Activated naive CD8-positive, alpha-beta T cell treated with anti-CD3 and anti-CD28 coated beads for 36 hours (primary cell): ENCODE data around the gene MADD. TPM values are rescaled to one million over a fixed set of nuclear protein-coding genes. Genes with fewer than 3 reads are reported as not detected.
A peak's percentile ranks its signal among the peaks of the same experiment; 100 is the strongest.

Experiments
- DNase-seq: peaks from one replicate; pipeline ENCODE4 v3.0.0; 2021
- H3K27ac Mint-ChIP-seq: one replicate; pipeline ENCODE4 v1.8.0; 2022; ENCODE audit warnings: mild to moderate bottlenecking, moderate library complexity, mixed read lengths
- H3K27me3 Mint-ChIP-seq: one replicate; pipeline ENCODE4 v1.8.0; 2022; ENCODE audit warnings: mild to moderate bottlenecking, mixed read lengths
- H3K36me3 Mint-ChIP-seq: one replicate; pipeline ENCODE4 v1.8.0; 2021; ENCODE audit warnings: mild to moderate bottlenecking, mixed read lengths
- H3K4me1 Mint-ChIP-seq: one replicate; pipeline ENCODE4 v1.8.0; 2021; ENCODE audit warnings: mixed read lengths
- H3K4me3 Mint-ChIP-seq: one replicate; pipeline ENCODE4 v1.8.0; 2022; ENCODE audit warnings: mild to moderate bottlenecking, moderate library complexity, mixed read lengths
- H3K9me3 Mint-ChIP-seq: one replicate; pipeline ENCODE4 v1.8.0; 2022; ENCODE audit warnings: mixed read lengths
- total RNA-seq, 2 experiments: library from RNA; stranded (reverse); gene quantifications; one replicate each; pipeline ENCODE4 v1.2.3, GENCODE V29; 2021

MADD gene
- total RNA-seq, 2 experiments from 2014 or later = 50.9 to 51.2 TPM

GRCh38 chr11:47356998-47357329, 87.0 kb downstream of the MADD start:
- Mint-ChIP-seq H3K27me3 (no peaks in the 10 kb centered on the region), H3K27ac (no peak overlapping the region), H3K4me1 (peaks cover 5% of the 10 kb centered on the region), H3K36me3 (no peaks in the 10 kb centered on the region), H3K4me3 (no peak overlapping the region), H3K9me3 (no peaks in the 10 kb centered on the region)
- DNase-seq = no peak

- H3K4me3 Mint-ChIP-seq = no peak overlapping the region
- H3K27ac Mint-ChIP-seq = no peak overlapping the region
Observed at GRCh38 chr11:47357985-47358730, 88.2 kb downstream of the MADD start.

GRCh38 chr11:47358731-47359051, 88.8 kb downstream of the MADD start:
- Mint-ChIP-seq H3K4me1 (peaks cover 5% of the 10 kb centered on the region), H3K4me3 (no peak overlapping the region)

More at GRCh38 chr11:47357985-47358730, 88.2 kb downstream of the MADD start:
- H3K27me3 Mint-ChIP-seq = no peaks in the 10 kb centered on the region
- no peak for DNase-seq
- H3K4me1 Mint-ChIP-seq = peaks cover 5% of the 10 kb centered on the region
- H3K36me3 Mint-ChIP-seq = no peaks in the 10 kb centered on the region
- H3K9me3 Mint-ChIP-seq = no peaks in the 10 kb centered on the region

DNA sequence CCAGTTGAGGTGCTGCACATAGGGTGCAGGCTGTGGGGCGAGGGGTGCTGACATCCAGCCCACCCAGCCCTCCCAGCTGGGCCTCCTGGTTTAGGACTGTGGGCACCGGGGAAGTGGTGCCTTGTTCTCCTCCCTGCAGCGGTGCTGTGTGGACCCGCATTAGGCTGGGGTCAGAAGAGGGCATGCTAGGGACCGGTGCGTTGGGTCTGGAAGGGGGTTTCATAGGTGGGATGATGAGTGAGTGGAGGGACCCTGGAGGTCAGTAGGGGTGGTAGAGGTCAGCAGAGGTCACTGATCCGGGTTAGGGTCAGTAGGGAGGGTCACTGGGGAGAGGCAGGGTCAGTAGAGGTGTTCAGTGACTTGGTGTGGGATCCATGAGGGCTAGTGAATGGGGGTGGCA, 89.2 kb downstream of the MADD start:
- Mint-ChIP-seq H3K9me3 (no peaks in the 10 kb centered on the region), H3K4me3 (no peak overlapping the region), H3K27me3 (no peaks in the 10 kb centered on the region), H3K27ac (peak overlapping the region; percentile 34), H3K4me1 (peaks cover 5% of the 10 kb centered on the region), H3K36me3 (no peaks in the 10 kb centered on the region)
- no peak for DNase-seq

More at GRCh38 chr11:47358731-47359051, 88.8 kb downstream of the MADD start:
- Mint-ChIP-seq H3K27me3 (no peaks in the 10 kb centered on the region), H3K27ac (no peak overlapping the region), H3K36me3 (no peaks in the 10 kb centered on the region), H3K9me3 (no peaks in the 10 kb centered on the region)
- no peak for DNase-seq

DNA sequence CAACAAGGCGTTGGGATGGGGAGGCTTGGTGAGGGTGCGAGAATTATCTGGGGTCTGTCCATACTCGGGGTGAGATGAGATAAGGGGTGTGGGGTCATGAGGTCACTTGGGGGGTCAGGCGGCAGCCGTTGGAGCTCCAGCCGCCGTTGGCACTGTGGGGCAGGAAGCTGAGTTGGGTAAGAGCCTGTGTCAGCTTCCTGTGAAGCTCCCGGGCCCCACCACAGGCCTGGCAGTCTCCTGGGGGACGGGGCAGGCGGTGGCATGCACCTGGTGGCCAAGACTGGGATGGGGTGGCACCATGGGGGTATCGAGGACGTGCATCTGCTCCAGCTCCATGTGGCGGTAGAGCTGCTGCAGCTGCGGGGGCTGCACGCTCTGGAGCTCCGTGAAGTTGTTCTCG, 89.7 kb downstream of the MADD start:
- no peak for DNase-seq
- H3K27ac Mint-ChIP-seq = no peak overlapping the region
- no peak overlapping the region for H3K4me3 Mint-ChIP-seq
- H3K27me3 Mint-ChIP-seq = no peaks in the 10 kb centered on the region
- peaks cover 5% of the 10 kb centered on the region for H3K4me1 Mint-ChIP-seq
- H3K36me3 Mint-ChIP-seq = no peaks in the 10 kb centered on the region
- H3K9me3 Mint-ChIP-seq = no peaks in the 10 kb centered on the region

DNA sequence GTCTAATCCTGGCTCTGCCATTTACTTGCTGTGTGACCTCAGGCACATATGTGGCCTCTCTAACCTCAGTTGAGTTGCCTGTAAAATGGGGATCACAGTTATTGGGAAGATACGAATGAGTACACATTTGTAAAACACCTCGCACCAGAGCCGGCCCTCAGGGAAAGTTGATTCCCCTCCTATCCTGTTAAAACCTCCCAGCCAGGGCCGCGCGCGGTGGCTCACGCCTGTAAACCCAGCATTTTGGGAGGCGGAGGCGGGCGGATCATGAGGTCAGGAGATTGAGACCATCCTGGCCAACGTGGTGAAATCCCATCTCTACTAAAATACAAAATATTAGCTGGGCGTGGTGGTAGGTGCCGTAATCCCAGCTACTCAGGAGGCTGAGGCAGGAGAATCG, 90.4 kb downstream of the MADD start:
- no peak overlapping the region for H3K4me3 Mint-ChIP-seq
- no peaks in the 10 kb centered on the region for H3K27me3 Mint-ChIP-seq
- peaks cover 5% of the 10 kb centered on the region for H3K4me1 Mint-ChIP-seq
- H3K9me3 Mint-ChIP-seq = no peaks in the 10 kb centered on the region
- no peak overlapping the region for H3K27ac Mint-ChIP-seq
- DNase-seq = no peak
- H3K36me3 Mint-ChIP-seq = no peaks in the 10 kb centered on the region

DNA sequence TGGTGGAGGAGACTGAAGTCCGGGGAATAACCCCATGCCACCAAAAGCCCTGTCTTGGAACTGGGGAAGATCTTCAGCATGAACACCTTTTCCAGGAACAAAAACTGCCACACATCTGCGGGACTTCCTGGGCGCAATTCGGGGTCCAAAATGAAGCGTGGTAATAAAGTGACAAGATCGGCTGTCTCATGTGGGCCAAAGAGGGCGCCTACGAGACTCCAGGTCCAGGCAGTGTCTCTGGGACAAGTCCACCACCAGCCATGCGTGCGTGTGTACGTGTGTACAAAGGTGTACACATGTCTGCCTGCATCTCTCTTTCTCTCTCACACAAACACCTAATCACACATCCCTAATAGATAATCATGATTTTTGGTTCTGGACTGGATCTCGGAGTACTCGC, 91.5 kb downstream of the MADD start:
- no peak overlapping the region for H3K4me3 Mint-ChIP-seq
- peaks cover 5% of the 10 kb centered on the region for H3K4me1 Mint-ChIP-seq
- no peaks in the 10 kb centered on the region for H3K36me3 Mint-ChIP-seq
- H3K9me3 Mint-ChIP-seq = no peaks in the 10 kb centered on the region
- DNase-seq = no peak
- no peak overlapping the region for H3K27ac Mint-ChIP-seq
- no peaks in the 10 kb centered on the region for H3K27me3 Mint-ChIP-seq

GRCh38 chr11:47366020-47366490, 96.1 kb downstream of the MADD start:
- Mint-ChIP-seq H3K27ac (no peak overlapping the region), H3K27me3 (no peaks in the 10 kb centered on the region), H3K9me3 (no peaks in the 10 kb centered on the region), H3K36me3 (no peaks in the 10 kb centered on the region), H3K4me1 (peaks cover 12% of the 10 kb centered on the region), H3K4me3 (no peak overlapping the region)
- no peak for DNase-seq

DNA sequence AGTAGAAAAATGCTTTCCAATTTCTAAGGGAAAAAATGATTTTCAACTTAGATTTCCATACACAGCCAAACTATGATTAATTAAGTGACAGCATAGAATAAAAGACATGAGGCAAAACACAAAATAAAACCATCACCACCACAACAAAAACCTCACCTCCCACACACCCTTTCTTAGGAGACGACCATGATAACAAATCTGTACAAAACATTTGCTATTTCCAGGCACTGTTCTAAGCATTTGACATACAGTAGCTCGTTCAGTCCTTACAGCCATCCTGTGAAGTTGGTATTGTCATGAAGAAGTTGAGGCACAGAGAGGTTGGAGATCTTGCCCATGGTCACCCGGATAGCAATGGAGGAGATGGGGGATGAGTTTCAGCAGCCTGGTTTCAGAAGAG, 99.7 kb downstream of the MADD start:
- H3K4me1 Mint-ChIP-seq = peaks cover 16% of the 10 kb centered on the region
- no peaks in the 10 kb centered on the region for H3K9me3 Mint-ChIP-seq
- no peaks in the 10 kb centered on the region for H3K36me3 Mint-ChIP-seq
- H3K4me3 Mint-ChIP-seq = no peak overlapping the region
- H3K27ac Mint-ChIP-seq = peak overlapping the region; percentile 17
- DNase-seq = no peak
- H3K27me3 Mint-ChIP-seq = no peaks in the 10 kb centered on the region

DNA sequence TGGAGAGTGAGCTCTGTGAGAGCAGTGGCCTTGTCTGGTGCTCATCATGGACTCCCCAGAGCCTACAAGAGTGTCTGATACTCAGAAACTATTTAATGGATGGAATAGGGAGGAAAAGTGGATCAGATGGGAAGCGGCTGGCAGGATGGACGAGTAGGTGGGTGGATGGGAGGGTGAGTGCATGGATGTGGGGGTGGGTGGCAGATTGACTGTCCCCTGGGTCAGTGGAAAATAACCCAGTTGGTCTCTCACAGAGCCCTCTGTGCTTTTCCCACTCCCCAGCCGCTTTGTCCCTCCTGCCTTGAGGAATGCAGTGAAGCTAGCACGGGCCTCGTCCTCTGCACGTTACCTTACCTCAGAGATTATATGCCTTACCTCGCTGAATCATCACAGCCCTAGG, 102.5 kb downstream of the MADD start:
- DNase-seq = no peak
- Mint-ChIP-seq H3K36me3 (no peaks in the 10 kb centered on the region), H3K27me3 (no peaks in the 10 kb centered on the region), H3K9me3 (no peaks in the 10 kb centered on the region), H3K4me1 (peaks cover 17% of the 10 kb centered on the region), H3K27ac (no peak overlapping the region), H3K4me3 (no peak overlapping the region)

- Mint-ChIP-seq H3K4me3 (no peak overlapping the region), H3K4me1 (peaks cover 18% of the 10 kb centered on the region), H3K9me3 (no peaks in the 10 kb centered on the region), H3K27me3 (no peaks in the 10 kb centered on the region), H3K36me3 (no peaks in the 10 kb centered on the region), H3K27ac (no peak overlapping the region)
- peak; percentile 84 for DNase-seq
Observed at GRCh38 chr11:47373876-47374719, 104.2 kb downstream of the MADD start.

- Mint-ChIP-seq H3K4me1 (peaks cover 12% of the 10 kb centered on the region), H3K36me3 (no peaks in the 10 kb centered on the region), H3K27ac (no peak overlapping the region), H3K9me3 (no peaks in the 10 kb centered on the region), H3K27me3 (no peaks in the 10 kb centered on the region), H3K4me3 (no peak overlapping the region)
- no peak for DNase-seq
Observed at GRCh38 chr11:47374720-47375019, 104.7 kb downstream of the MADD start.

DNA sequence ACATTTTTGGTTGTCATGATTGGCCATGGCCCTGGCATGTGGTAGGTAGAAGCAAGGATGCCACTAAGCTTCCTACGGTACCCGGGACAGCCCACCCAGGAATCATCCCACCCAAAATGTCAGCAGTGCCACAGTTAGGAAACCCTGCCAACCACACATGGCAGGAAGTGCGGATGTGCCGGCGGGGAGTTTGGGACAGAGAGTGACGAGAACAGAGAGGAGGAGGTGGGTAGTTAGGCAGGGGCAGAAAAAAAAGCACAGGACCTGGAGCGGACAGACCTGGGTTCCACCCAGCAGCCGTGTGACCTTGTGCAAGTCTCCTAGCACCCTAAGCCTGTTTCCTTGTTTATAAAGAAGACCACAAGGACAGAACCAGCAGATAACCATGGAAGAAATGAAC, 105.1 kb downstream of the MADD start:
- peaks cover 9% of the 10 kb centered on the region for H3K4me1 Mint-ChIP-seq
- DNase-seq = no peak
- H3K9me3 Mint-ChIP-seq = no peaks in the 10 kb centered on the region
- H3K36me3 Mint-ChIP-seq = no peaks in the 10 kb centered on the region
- H3K27ac Mint-ChIP-seq = no peak overlapping the region
- no peaks in the 10 kb centered on the region for H3K27me3 Mint-ChIP-seq
- H3K4me3 Mint-ChIP-seq = no peak overlapping the region

DNA sequence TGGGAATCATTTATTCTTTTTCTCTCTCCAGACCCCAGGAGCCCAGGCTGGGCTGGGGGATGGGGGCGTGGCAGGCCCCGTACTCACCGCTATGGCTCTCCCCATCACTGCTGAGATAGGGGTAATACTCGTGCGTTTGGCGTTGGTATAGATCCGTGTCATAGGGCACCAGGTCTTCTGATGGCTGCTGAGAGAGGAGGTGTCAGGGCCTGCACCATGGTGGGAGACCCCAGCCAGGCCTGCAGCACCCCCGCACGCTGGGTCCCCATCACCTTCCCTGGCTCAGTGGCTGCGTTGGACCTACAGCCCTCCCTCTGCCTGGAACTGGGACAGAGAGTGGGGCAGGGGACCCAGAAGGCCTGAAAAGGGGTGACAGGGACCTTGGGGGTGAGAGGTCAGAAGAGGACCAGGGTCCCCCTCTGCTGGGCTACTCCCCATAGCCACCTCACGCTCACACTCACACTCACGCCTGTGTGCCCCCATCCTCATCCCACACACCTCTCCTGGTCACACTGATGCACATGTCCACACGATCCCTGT, 105.7 kb downstream of the MADD start:
- Mint-ChIP-seq H3K27me3 (no peaks in the 10 kb centered on the region), H3K27ac (no peak overlapping the region), H3K36me3 (no peaks in the 10 kb centered on the region), H3K4me3 (no peak overlapping the region), H3K4me1 (peaks cover 8% of the 10 kb centered on the region), H3K9me3 (no peaks in the 10 kb centered on the region)
- no peak for DNase-seq

GRCh38 chr11:47376107-47376524, 106.2 kb downstream of the MADD start:
- Mint-ChIP-seq H3K36me3 (no peaks in the 10 kb centered on the region), H3K27me3 (no peaks in the 10 kb centered on the region), H3K27ac (no peak overlapping the region), H3K4me1 (peaks cover 8% of the 10 kb centered on the region), H3K9me3 (no peaks in the 10 kb centered on the region), H3K4me3 (peak overlapping the region; percentile 11)
- no peak for DNase-seq
